ENCODE results near the gene FAM153A.
"Not testable (repeated sequence)": the region's sequence is repeated elsewhere in the genome, so short reads cannot be mapped to it uniquely, and the experiment has no call there.

FAM153A gene

GRCh38 chr5:177782792-177783633 lies at the start of gene FAM153A:
Gene FAM153A (minus strand): TSS chr5:177782899.
- not testable (repeated sequence) for DNase-seq (ENCODE audit: low read depth in 3 of 3)

DNA sequence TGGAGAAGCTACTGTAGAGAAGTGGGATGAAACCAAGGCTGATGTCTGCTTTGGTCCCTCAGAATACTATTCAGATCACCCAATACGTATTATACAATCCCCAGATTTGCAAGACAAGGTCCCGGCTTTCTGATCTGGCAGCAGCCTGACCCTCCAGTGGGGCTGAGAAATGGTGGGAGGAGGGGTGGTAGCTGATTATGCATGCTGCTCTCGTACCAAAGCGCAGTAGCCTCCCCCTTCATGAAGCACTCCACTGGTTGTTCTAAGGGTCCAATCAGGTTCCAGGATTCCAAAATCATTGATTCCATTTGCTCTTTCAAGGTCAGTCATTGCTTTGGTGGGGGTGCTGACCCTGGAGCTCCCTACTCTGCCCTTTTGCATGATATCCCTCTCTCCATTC lies 49.6 kb upstream of the FAM153A start:
- DNase-seq (ENCODE audit: low read depth in 3 of 3) = not testable (repeated sequence)

- not testable (repeated sequence) for DNase-seq (ENCODE audit: low read depth in 3 of 3)
Measured at GRCh38 chr5:177826073-177826472, 43.4 kb upstream of the FAM153A start.

DNA sequence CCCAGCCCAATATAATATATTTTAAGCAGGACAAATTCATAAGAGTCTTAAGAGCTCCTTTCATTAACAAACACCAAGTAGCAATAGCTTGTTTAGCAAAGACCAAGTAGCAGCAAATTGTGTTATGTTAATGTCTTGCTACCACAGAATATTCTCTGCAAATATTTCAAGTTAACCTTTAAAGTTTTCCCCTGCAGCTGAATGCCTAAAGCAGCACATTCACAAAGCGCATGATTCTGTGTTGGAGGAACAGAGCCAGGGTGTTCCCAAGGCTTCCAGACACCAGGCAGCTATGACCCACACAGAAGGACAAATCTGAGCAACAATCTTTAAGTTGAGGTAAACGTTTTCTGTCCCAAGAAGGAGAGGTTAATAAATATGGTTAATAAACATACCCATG lies 42.1 kb upstream of the FAM153A start:
- not testable (repeated sequence) for DNase-seq (ENCODE audit: low read depth in 3 of 3)

GRCh38 chr5:177822489-177822888 lies 39.8 kb upstream of the FAM153A start:
- DNase-seq (ENCODE audit: low read depth in 3 of 3) = not testable (repeated sequence)

DNA sequence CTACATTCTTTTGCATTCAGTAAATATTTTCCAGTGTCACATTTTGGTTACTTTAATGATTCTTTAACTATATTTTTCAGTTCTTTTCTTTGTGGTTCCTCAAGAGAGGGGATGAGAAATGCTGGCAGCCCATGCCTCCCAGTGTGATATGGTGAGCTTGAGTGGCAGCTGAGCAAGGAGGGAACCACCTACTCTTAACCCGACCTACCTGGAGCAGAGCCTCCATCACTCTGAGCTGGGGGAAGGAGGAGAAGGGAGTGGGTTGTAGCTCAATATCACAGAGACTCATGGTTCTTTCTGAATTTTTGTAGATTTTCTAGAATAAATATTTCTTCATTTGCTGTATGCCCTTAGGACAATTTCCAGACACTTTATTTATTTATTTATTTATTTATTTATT lies 37.0 kb upstream of the FAM153A start:
- DNase-seq (ENCODE audit: low read depth in 3 of 3) = not testable (repeated sequence)

GRCh38 chr5:177812814-177813425 lies 30.2 kb upstream of the FAM153A start:
- not testable (repeated sequence) for DNase-seq (ENCODE audit: low read depth in 3 of 3)

GRCh38 chr5:177812160-177812743 lies 29.6 kb upstream of the FAM153A start:
- not testable (repeated sequence) for DNase-seq (ENCODE audit: low read depth in 3 of 3)

- DNase-seq (ENCODE audit: low read depth in 3 of 3) = peak in 1 of 3 experiments; percentile 39
Measured at GRCh38 chr5:177809209-177809913, 26.7 kb upstream of the FAM153A start.

DNA sequence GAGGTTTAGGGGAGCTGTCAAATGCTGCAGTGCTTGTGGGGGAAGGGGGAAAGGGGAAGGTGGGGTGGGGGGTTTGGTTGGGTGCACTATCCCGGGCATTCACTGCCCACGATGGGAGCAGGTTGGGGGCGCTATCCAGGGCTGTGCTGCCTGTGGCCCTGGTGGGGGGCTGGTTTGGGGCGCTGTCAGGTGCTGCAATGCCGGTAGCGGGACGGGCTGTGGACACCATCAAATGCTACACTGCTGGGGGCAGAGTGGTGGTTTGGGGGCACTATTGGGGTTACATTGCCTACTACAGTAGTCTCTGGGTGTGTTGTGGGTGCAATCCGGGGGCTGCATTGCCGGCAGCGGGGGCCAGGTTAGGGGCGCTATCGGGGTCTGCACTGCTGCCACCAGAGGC lies 25.7 kb upstream of the FAM153A start:
- DNase-seq (ENCODE audit: low read depth in 3 of 3) = not testable (repeated sequence)

GRCh38 chr5:177807265-177807664 lies 24.6 kb upstream of the FAM153A start:
- not testable (repeated sequence) for DNase-seq (ENCODE audit: low read depth in 3 of 3)

DNA sequence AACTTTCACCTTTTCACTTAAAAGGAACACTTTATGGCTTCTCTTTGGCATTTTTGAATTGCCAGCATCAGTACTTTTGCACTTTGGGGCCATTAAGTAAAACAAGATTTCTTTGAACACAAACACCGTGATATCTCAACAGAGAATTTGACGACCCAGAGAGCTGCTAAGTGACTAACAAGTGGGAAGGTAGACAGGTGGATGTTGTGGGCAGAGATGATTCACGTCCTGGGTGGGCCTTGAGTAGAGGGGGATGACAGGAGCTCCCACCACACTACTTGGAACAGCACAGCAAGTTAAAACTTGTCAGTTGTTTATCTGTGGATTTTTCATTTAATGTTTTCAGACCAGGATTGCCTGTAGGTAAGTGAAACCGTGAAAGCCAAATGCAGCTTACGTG lies 18.7 kb upstream of the FAM153A start:
- not testable (repeated sequence) for DNase-seq (ENCODE audit: low read depth in 3 of 3)

DNA sequence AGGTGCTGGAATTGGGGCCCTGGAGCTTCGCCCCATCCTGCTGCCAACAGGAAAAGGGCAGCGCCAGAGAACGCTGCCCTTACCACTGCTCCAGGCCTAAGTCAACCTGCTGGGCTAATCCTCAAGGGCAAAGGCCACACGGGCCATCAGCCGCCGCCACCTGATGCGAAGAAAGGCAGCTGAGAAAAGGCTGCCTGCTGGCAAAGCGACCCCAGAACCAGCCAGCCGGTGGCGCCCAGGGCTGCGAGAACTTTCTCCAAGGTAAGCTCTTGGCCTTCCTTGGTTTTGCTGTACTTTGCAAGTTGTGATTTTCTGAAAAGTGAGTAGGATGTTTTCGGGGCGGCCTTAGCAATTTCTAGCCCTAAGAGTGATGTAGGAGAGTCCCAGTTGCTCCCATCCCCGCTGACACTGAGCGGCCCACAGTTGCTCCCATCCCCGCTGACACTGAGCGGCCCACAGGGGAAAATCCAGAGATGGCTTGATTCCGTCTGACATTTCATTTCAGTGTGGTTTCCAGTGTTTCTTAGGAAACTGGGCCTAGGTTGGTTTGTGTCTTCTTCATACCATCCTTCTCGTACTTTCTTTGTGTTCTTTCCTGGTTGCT lies 15.6 kb upstream of the FAM153A start:
- not testable (repeated sequence) for DNase-seq (ENCODE audit: low read depth in 3 of 3)

GRCh38 chr5:177793272-177793671 lies 10.6 kb upstream of the FAM153A start:
- DNase-seq (ENCODE audit: low read depth in 3 of 3) = not testable (repeated sequence)

DNA sequence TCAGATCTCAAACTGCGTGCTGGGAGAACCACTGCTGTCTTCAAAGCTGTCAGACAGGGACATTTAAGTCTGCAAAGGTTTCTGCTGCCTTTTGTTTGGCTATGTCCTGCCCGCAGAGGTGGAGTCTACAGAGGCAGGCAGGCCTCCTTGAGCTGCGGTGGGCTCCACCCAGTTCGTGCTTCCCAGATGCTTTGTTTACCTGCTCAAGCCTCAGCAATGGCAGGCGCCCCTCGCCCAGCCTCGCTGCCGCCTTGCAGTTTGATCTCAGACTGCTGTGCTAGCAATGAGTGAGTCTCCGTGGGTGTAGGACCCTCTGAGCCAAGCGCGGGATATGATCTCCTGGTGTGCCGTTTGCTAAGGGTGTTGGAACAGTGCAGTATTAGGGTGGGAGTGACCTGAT lies 8.9 kb upstream of the FAM153A start:
- not testable (repeated sequence) for DNase-seq (ENCODE audit: low read depth in 3 of 3)

DNA sequence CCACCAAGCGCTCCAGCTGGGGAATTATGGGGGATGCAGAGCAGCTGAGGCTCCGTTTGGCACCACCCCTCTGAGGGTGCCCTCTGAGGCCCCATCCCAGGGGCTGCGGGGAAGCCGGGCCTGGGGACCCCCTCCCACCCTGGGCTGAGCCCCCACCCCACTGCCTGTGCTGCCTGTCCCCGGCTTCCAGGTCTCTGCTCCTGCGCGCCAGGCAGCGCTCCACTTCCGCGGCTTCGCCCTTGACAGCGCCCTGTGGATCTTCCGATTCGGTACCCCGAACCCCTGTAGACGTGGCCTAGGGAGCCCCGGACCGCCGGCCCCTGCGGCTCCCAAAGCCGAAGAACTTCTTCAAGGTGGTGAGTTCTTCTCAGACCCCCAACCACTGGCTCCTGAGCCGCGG lies 530 bp downstream of the FAM153A start:
- not testable (repeated sequence) for DNase-seq (ENCODE audit: low read depth in 3 of 3)

DNA sequence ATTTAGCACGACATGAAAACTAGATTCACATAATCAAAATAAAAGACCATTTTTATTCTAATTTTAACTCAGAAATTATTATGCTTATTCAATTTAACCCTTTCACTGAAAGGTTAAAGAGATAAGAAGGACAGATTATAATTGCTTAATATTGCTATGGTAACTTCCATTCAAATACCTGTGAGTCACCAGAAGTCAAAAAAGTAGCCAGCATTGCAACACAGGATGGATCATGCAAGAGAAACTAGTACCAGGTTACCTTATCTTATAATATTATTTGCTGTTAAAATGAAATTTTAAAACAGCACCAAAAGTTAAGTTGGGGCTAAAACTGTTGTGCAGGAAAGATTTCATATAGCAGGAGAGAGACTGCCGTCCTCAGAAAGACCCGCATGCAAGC lies 11.5 kb downstream of the FAM153A start:
- DNase-seq (ENCODE audit: low read depth in 3 of 3) = not testable (repeated sequence)

DNA sequence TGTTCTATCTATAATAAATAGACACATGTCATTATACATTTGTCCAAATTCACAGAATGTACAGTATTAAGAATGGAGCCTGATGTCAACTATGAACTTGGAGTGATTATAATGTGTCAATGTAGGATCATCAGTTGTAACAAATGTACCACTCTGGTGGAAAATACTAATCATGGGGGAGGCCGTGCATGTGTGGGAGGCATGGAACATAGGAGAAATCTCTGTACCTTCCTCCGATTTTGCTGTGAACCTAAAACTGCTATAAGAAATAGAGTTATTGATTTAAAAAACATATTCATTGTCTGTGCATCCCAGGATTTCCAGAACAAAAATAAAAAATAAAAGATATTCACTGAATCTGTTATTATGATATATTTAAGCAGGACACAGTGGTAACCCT lies 12.1 kb downstream of the FAM153A start:
- peak in 2 of 3 experiments; percentile 11 to 24 for DNase-seq (ENCODE audit: low read depth in 3 of 3)

- DNase-seq (ENCODE audit: low read depth in 3 of 3) = not testable (repeated sequence)
Measured at GRCh38 chr5:177763737-177764508, 18.8 kb downstream of the FAM153A start.

DNA sequence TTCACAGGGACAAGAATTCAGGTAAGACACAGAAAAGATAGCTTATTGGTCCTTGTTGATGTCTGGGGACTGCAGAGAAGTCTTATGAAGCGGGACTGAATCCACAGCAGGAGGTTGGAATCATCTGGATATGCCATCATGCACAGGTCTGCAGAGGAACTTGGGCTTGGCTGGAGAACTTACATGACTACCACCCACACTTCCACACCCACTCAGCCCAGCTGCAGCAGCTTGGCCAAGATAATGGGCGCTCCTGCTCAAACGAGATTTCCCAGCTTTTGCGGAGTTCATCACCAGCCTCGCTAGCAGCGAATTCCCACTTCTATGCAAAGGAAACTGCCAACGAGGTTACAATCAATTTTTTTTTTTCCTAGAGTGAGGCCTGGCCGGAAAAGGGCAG lies 21.7 kb downstream of the FAM153A start:
- DNase-seq (ENCODE audit: low read depth in 3 of 3) = not testable (repeated sequence)

DNA sequence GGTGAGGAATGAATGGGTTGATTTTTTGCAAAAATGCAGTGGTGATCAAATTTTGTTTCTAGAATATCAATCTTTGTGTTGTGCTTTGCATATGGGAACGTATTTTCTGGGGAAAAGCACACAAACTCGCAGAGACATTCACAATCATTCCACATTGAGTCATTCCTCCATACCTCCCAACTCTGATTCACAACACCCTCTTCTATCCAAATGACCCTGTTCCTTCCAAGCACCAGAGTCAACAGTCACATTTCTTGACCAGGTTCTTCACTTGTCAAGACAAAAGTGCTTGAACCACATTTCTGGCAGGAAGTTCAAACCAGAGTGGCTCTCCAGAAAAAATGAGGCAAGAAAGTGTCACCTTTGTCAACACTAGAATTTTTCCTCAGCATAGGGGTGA lies 35.3 kb downstream of the FAM153A start:
- not testable (repeated sequence) for DNase-seq (ENCODE audit: low read depth in 3 of 3)

All from stimulated activated CD4-positive, alpha-beta T cell treated with anti-CD3 and anti-CD28 coated beads, TNF-alpha, amount 100 ng/mL, for 24 hours (primary cell).